ENCODE measurements around the gene RAX2. TPM values are rescaled to one million over a fixed set of nuclear protein-coding genes. Genes with fewer than 3 reads are reported as not detected.

RAX2 gene
- total and polyA plus RNA-seq, 2 donors (not counting 3 experiments of a cell fraction or from before 2014, with no cell fraction given), result not detected

DNA sequence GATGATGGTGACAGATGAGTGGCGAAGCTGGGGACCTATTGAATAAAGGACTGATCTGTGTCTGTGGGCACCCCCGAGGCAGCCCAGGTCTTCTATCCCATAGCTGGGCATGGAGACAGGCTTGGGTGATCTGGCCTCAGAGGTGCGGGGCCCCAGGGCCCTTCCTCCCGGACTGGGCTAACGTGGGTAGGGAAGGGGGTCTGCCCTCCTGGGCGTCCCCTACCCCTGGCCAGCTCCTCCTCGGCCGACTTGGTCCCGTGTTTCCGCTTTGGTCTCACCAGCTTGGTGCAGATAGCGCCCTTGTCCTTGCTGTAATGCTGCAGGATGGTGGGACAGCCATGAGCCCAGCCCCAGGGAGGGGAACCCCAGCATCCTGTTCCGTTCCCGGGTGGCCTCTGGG, 10.9 kb upstream of the RAX2 start:
- intact Hi-C loops (cut with micrococcal nuclease), result no loop called here
- Histone ChIP-seq H3K27ac (ENCODE audit: insufficient read depth, low read depth, low read length) (no peak overlapping the region), H3K4me2 (ENCODE audit: insufficient read depth, low read length) (no peak overlapping the region), H3K79me2 (ENCODE audit: control insufficient read depth, insufficient read depth, low read length) (no peaks in the 10 kb centered on the region), H3K9ac (replicated peaks; ENCODE audit: extremely low read depth, insufficient read depth, low read length) (no peak overlapping the region), H3K4me3 (replicated peaks in 1 of 3; ENCODE audit: insufficient read depth in 1 of 3, low read depth in 1 of 3, low read length in 3 of 3) (no peak overlapping the region), H3K4me1 (ENCODE audit: control insufficient read depth, extremely low read depth, insufficient read depth, low read length) (no peaks in the 10 kb centered on the region), H3K36me3 (ENCODE audit: control insufficient read depth in 2 of 2, extremely low read depth in 1 of 2, insufficient read depth in 2 of 2, low read length in 2 of 2) (no peaks in the 10 kb centered on the region), H4K20me1 (replicated peaks; ENCODE audit: control insufficient read depth, extremely low read depth, insufficient read depth, low read length) (no peaks in the 10 kb centered on the region), H3K27me3 (ENCODE audit: control insufficient read depth in 2 of 2, insufficient read depth in 2 of 2, low read length in 2 of 2) (peaks cover 8 to 9% of the 10 kb centered on the region in 2 experiments), H3K9me3 (replicated peaks; ENCODE audit: control insufficient read depth, insufficient read depth, low read length) (peaks cover 2% of the 10 kb centered on the region), H3K9me1 (replicated peaks; ENCODE audit: control insufficient read depth, extremely low read depth, insufficient read depth, low read length) (no peaks in the 10 kb centered on the region), H2AFZ (ENCODE audit: low read depth, low read length) (no peak overlapping the region)
- ChIA-PET POLR2A (no interaction called here), CTCF (interaction anchor here (1.5 kb wide), 1 partner anchor 39 kb away, joined by 5 read pairs; no protein-coding TSS in a partner anchor)
- BruUV-seq (replicated peaks), result no TSS peak
- FAIRE-seq (no peak), DNase-seq (ENCODE audit: low read depth, low spot score) (no peak)
- dilution Hi-C loops (cut with MboI; ENCODE audit: extremely low pct_ligation_motif_present, low sequenced_read_pairs), result no loop called here
- TF ChIP-seq JUN (IDR thresholded peaks at IDR 0.05; ENCODE audit: borderline replicate concordance, insufficient read depth, insufficient read length, low read depth) (no peak), FOS (IDR thresholded peaks at IDR 0.05; ENCODE audit: borderline replicate concordance, insufficient read depth, low read length) (no peak), GATA2 (IDR thresholded peaks at IDR 0.05; ENCODE audit: insufficient read depth, insufficient read length, low read depth, low read length) (no peak), MYC (IDR thresholded peaks at IDR 0.05; ENCODE audit: low read depth, low read length) (no peak), POLR2AphosphoS5 (IDR thresholded peaks at IDR 0.05; ENCODE audit: insufficient read depth, low read depth, low read length) (no peak), EZH2 (IDR thresholded peaks at IDR 0.05; ENCODE audit: borderline replicate concordance, low read depth, low read length, severe bottlenecking) (no peak), POLR2A (IDR thresholded peaks at IDR 0.05; ENCODE audit: low read depth, low read length) (no peak)
- TF ChIP-seq, protein P1, sequence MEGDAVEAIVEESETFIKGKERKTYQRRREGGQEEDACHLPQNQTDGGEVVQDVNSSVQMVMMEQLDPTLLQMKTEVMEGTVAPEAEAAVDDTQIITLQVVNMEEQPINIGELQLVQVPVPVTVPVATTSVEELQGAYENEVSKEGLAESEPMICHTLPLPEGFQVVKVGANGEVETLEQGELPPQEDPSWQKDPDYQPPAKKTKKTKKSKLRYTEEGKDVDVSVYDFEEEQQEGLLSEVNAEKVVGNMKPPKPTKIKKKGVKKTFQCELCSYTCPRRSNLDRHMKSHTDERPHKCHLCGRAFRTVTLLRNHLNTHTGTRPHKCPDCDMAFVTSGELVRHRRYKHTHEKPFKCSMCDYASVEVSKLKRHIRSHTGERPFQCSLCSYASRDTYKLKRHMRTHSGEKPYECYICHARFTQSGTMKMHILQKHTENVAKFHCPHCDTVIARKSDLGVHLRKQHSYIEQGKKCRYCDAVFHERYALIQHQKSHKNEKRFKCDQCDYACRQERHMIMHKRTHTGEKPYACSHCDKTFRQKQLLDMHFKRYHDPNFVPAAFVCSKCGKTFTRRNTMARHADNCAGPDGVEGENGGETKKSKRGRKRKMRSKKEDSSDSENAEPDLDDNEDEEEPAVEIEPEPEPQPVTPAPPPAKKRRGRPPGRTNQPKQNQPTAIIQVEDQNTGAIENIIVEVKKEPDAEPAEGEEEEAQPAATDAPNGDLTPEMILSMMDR (IDR thresholded peaks at IDR 0.05; ENCODE audit: extremely low read depth in 1 of 2, insufficient read depth in 1 of 2, low read depth in 1 of 2, low read length in 2 of 2), result no peak
- TF ChIP-seq, protein P2, sequence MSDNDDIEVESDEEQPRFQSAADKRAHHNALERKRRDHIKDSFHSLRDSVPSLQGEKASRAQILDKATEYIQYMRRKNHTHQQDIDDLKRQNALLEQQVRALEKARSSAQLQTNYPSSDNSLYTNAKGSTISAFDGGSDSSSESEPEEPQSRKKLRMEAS (IDR thresholded peaks at IDR 0.05; ENCODE audit: insufficient read depth, insufficient read length), result no peak
